ENCODE data around the gene INSL3. TPM values are rescaled to one million over a fixed set of nuclear protein-coding genes. Genes with fewer than 3 reads are reported as not detected.

The INSL3 gene
- polyA plus RNA-seq, 1 donor (not counting 4 experiments of a cell fraction or from before 2014, with no cell fraction given), result not detected

DNA sequence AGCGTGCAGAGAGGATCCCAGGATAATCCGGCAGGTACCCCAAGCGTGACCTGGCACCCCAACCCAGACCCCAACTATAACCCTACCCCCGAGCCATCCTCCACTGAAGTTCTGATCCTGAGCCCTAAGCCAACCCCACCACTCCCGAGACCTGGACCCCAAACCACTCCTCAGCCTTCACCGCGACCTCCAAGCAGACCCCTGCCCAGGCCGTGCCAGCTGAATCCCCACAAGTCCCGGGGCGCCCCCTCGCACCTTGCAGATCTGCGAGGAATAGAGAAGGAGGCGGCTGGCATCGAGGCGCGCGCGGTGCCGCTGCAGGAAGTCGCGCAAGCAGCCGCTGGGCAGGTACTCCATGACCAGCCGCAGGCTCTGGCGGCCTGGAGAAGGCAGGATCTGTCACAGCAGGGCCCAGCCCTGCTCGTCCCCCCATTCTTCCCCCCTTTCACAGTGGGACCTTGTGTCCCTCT is 10.1 kb upstream of the INSL3 start:
- Histone ChIP-seq H3K27me3 (ENCODE audit: control insufficient read depth, extremely low read depth, insufficient read depth, low read length) (peaks cover 5% of the 10 kb centered on the region), H3K9me1 (ENCODE audit: control insufficient read depth, extremely low read depth, insufficient read depth, low read length) (no peaks in the 10 kb centered on the region), H3K79me2 (ENCODE audit: control insufficient read depth, insufficient read depth, low read length) (no peaks in the 10 kb centered on the region), H3K9me3 (ENCODE audit: control insufficient read depth, low read depth, low read length) (no peaks in the 10 kb centered on the region), H4K20me1 (ENCODE audit: control insufficient read depth, extremely low read depth, insufficient read depth, low read length) (no peaks in the 10 kb centered on the region), H3K27ac (ENCODE audit: control insufficient read depth, insufficient read depth, low read length) (no peak overlapping the region), H3K36me3 (ENCODE audit: control insufficient read depth in 2 of 2, extremely low read depth in 1 of 2, insufficient read depth in 2 of 2, low read length in 2 of 2) (no peaks in the 10 kb centered on the region), H2AFZ (ENCODE audit: control insufficient read depth, low read length) (peak overlapping the region; percentile 92), H3K4me2 (ENCODE audit: control insufficient read depth, extremely low read depth, insufficient read depth, low read depth, low read length) (peak overlapping the region; percentile 79), H3K4me3 (ENCODE audit: control insufficient read depth in 2 of 3, extremely low read depth in 1 of 3, insufficient read depth in 2 of 3, low read depth in 1 of 3, low read length in 3 of 3) (peak overlapping the region; percentile 43 to 76 (median 54)), H3K4me1 (ENCODE audit: control insufficient read depth, extremely low read depth, insufficient read depth, low read length) (peaks cover 7% of the 10 kb centered on the region), H3K9ac (ENCODE audit: control insufficient read depth, extremely low read depth, insufficient read depth, low read length) (peak overlapping the region; percentile 44)
- no peak for DNase-seq (ENCODE audit: low read depth, low spot score)
- TF ChIP-seq, protein P1, sequence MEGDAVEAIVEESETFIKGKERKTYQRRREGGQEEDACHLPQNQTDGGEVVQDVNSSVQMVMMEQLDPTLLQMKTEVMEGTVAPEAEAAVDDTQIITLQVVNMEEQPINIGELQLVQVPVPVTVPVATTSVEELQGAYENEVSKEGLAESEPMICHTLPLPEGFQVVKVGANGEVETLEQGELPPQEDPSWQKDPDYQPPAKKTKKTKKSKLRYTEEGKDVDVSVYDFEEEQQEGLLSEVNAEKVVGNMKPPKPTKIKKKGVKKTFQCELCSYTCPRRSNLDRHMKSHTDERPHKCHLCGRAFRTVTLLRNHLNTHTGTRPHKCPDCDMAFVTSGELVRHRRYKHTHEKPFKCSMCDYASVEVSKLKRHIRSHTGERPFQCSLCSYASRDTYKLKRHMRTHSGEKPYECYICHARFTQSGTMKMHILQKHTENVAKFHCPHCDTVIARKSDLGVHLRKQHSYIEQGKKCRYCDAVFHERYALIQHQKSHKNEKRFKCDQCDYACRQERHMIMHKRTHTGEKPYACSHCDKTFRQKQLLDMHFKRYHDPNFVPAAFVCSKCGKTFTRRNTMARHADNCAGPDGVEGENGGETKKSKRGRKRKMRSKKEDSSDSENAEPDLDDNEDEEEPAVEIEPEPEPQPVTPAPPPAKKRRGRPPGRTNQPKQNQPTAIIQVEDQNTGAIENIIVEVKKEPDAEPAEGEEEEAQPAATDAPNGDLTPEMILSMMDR (optimal IDR thresholded peaks at IDR 0.05 in 1 of 3, IDR thresholded peaks at IDR 0.05 in 1 of 3, conservative IDR thresholded peaks at IDR 0.05 in 1 of 3; ENCODE audit: extremely low read depth in 1 of 3, insufficient read depth in 2 of 3, low read length in 3 of 3), result no peak
- no peak for TF ChIP-seq EZH2 (IDR thresholded peaks at IDR 0.05; ENCODE audit: low read length)
- FAIRE-seq, result no peak
- dilution Hi-C loops (cut with MboI; ENCODE audit: extremely low pct_ligation_motif_present, low sequenced_read_pairs), result no loop called here

DNA sequence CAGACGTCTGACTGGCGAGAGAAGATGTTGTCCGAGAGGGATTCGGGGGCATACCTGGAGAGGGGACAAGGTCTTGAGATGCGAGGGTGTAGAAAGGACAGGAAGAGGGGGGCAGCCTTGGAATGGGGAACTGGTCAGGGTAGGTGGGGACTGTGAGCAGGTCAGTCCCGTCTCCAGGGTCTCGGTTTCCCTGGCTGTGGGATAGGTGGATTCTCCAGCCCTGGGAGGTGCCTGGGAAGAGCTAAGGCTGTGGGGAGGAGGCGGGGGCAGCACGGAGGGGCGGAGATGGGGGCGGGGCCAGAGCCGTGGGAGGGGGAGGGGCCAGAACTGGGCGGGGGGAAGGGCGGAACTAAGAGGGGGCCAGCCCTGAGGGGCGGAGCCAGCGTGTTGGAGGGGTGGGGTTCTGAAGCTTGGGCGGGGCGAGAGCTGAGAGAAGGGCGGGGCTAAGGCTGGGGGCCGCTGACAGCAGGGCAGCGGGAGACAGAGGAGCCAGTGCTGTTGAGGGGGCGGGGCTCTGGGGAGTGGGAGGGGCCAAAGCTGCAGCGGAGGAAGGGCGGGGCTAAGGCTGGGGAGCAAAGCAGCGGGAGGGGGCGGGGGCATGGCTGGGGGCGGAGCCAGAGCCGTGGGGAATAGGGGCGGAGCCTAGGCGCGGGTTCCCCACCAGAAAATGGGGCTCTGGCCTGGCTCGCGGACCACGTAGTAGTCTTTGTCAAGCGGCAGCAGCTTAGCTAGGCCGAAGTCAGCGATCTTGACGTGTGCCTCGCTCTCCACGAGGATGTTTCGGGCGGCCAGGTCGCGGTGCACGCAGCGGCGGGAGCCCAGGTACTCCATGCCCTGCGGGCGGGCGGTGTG is 9.5 kb upstream of the INSL3 start:
- peak overlapping the region; percentile 96 for H3K4me2 ChIP-seq (ENCODE audit: control insufficient read depth, extremely low read depth, insufficient read depth, low read depth, low read length)
- H2AFZ ChIP-seq (ENCODE audit: control insufficient read depth, low read length), result peak overlapping the region; percentile 98
- dilution Hi-C loops (cut with MboI; ENCODE audit: extremely low pct_ligation_motif_present, low sequenced_read_pairs), result no loop called here
- peak overlapping the region; percentile 69 for H3K9ac ChIP-seq (ENCODE audit: control insufficient read depth, extremely low read depth, insufficient read depth, low read length)
- H4K20me1 ChIP-seq (ENCODE audit: control insufficient read depth, extremely low read depth, insufficient read depth, low read length), result no peaks in the 10 kb centered on the region
- no peaks in the 10 kb centered on the region for H3K9me1 ChIP-seq (ENCODE audit: control insufficient read depth, extremely low read depth, insufficient read depth, low read length)
- peaks cover 5% of the 10 kb centered on the region for H3K27me3 ChIP-seq (ENCODE audit: control insufficient read depth, extremely low read depth, insufficient read depth, low read length)
- no peaks in the 10 kb centered on the region for H3K79me2 ChIP-seq (ENCODE audit: control insufficient read depth, insufficient read depth, low read length)
- peak; percentile 91 for DNase-seq (ENCODE audit: low read depth, low spot score)
- H3K4me1 ChIP-seq (ENCODE audit: control insufficient read depth, extremely low read depth, insufficient read depth, low read length), result peaks cover 7% of the 10 kb centered on the region
- TF ChIP-seq EZH2 (IDR thresholded peaks at IDR 0.05; ENCODE audit: low read length), result no peak
- TF ChIP-seq, protein P1 (optimal IDR thresholded peaks at IDR 0.05 in 1 of 3, IDR thresholded peaks at IDR 0.05 in 1 of 3, conservative IDR thresholded peaks at IDR 0.05 in 1 of 3; ENCODE audit: extremely low read depth in 1 of 3, insufficient read depth in 2 of 3, low read length in 3 of 3), result no peak
- H3K36me3 ChIP-seq (ENCODE audit: control insufficient read depth in 2 of 2, extremely low read depth in 1 of 2, insufficient read depth in 2 of 2, low read length in 2 of 2), result no peaks in the 10 kb centered on the region
- FAIRE-seq, result no peak
- no peaks in the 10 kb centered on the region for H3K9me3 ChIP-seq (ENCODE audit: control insufficient read depth, low read depth, low read length)
- H3K27ac ChIP-seq (ENCODE audit: control insufficient read depth, insufficient read depth, low read length), result peak overlapping the region; percentile 20
- H3K4me3 ChIP-seq (ENCODE audit: control insufficient read depth in 2 of 3, extremely low read depth in 1 of 3, insufficient read depth in 2 of 3, low read depth in 1 of 3, low read length in 3 of 3), result peak overlapping the region; percentile 54 to 83 (median 79)
